GM12878 (cell line): ENCODE measurements around the gene MGLL. TPM values are rescaled to one million over a fixed set of nuclear protein-coding genes. Genes with fewer than 3 reads are reported as not detected.

Source experiments
- BCLAF1 ChIP-seq: fragments of 450-650 bp; IDR thresholded peaks from 2 replicates; pipeline ENCODE4 v1.6.1; 2017; ENCODE audit warnings: antibody characterized with exemption, mild to moderate bottlenecking, moderate library complexity
- CBFB ChIP-seq: IDR thresholded peaks from 2 replicates; pipeline ENCODE4 v1.6.1; 2016; ENCODE audit warnings: antibody characterized with exemption, low read depth
- CBX3 ChIP-seq: fragments of 200-600 bp; sonication (generic); IDR thresholded peaks from 2 replicates; pipeline ENCODE4 v1.6.1; 2016; ENCODE audit warnings: low read depth, borderline replicate concordance
- CHD4 ChIP-seq: fragments of 200-600 bp; sonication (generic); IDR thresholded peaks from 2 replicates; pipeline ENCODE4 v1.6.1; 2016; ENCODE audit warnings: mild to moderate bottlenecking
- CREM ChIP-seq: IDR thresholded peaks from 2 replicates; pipeline ENCODE4 v1.6.1; 2014; ENCODE audit warnings: antibody characterized with exemption, low read depth
- CTCF ChIP-seq, 3 experiments: IDR thresholded peaks in 2 of 3; conservative IDR thresholded peaks in 1 of 3; 2 replicates each; pipeline ENCODE4 v1.5.1; 2011; ENCODE audit warnings: low read depth in 3 of 3, low read length in 3 of 3, mild to moderate bottlenecking in 3 of 3, control low read depth in 2 of 3, moderate library complexity in 2 of 3, inconsistent platforms in 1 of 3, mixed read lengths in 1 of 3; ENCODE audit not compliant: control insufficient read depth in 2 of 3, insufficient read depth in 1 of 3; ENCODE audit errors: extremely low read depth in 1 of 3
- CUX1 ChIP-seq: IDR thresholded peaks from 2 replicates; pipeline ENCODE4 v1.6.1; 2012; ENCODE audit warnings: improper control_type of control experiment, low read depth, low read length; ENCODE audit not compliant: insufficient replicate concordance
- FOXM1 ChIP-seq: IDR thresholded peaks from 2 replicates; pipeline ENCODE4 v1.6.1; 2012; ENCODE audit warnings: low read depth, mild to moderate bottlenecking, inconsistent platforms, low read length, moderate library complexity
- JUND ChIP-seq: IDR thresholded peaks from 2 replicates; pipeline ENCODE4 v1.6.1; 2012; ENCODE audit warnings: low read depth, mild to moderate bottlenecking, low read length, improper control_type of control experiment, moderate library complexity
- KAT2A ChIP-seq: conservative IDR thresholded peaks from 2 replicates; pipeline ENCODE4 v1.6.1; 2011; ENCODE audit warnings: low read depth, low read length; ENCODE audit not compliant: control insufficient read depth
- MYB ChIP-seq: fragments of 150-350 bp; IDR thresholded peaks from 2 replicates; pipeline ENCODE4 v1.6.1; 2014; ENCODE audit warnings: mild to moderate bottlenecking, low read depth, low read length, borderline replicate concordance
- NFYA ChIP-seq: IDR thresholded peaks from 2 replicates; pipeline ENCODE4 v1.6.1; 2011; ENCODE audit warnings: low read depth, mild to moderate bottlenecking, low read length, improper control_type of control experiment, borderline replicate concordance
- NKRF ChIP-seq: fragments of 450-650 bp; conservative IDR thresholded peaks from 2 replicates; pipeline ENCODE4 v1.6.1; 2017; ENCODE audit warnings: mild to moderate bottlenecking, moderate library complexity
- RUNX3 ChIP-seq: IDR thresholded peaks from 2 replicates; pipeline ENCODE4 v1.6.1; 2012; ENCODE audit warnings: low read length, inconsistent platforms
- SMARCA5 ChIP-seq: fragments of 450-650 bp; IDR thresholded peaks from 2 replicates; pipeline ENCODE4 v1.6.1; 2017; ENCODE audit warnings: mild to moderate bottlenecking
- SMC3 ChIP-seq: IDR thresholded peaks from 2 replicates; pipeline ENCODE4 v1.6.1; 2011; ENCODE audit warnings: low read length, improper control_type of control experiment, borderline replicate concordance
- SREBF1 ChIP-seq: IDR thresholded peaks from 2 replicates; pipeline ENCODE4 v1.6.1; 2012; ENCODE audit warnings: mild to moderate bottlenecking, low read length
- TCF7 ChIP-seq: IDR thresholded peaks from 2 replicates; pipeline ENCODE4 v1.6.1; 2014; ENCODE audit warnings: antibody characterized with exemption, borderline replicate concordance
- ZBED1 ChIP-seq: IDR thresholded peaks from 2 replicates; pipeline ENCODE4 v1.6.1; 2016; ENCODE audit warnings: borderline replicate concordance
- ZNF274 ChIP-seq: IDR thresholded peaks from one replicate; pipeline ENCODE4 v1.8.0; 2011; ENCODE audit not compliant: insufficient read length, insufficient read depth
- polyA plus RNA-seq, 11 experiments: library from polyadenylated mRNA; depleted of rRNA in 4 of 11; unstranded in 6 of 11; stranded (reverse) in 5 of 11; fragments of >200 nt; fragmentation: Nextera tagmentation in 4 of 11; fragmentation: Illumina TruSeq in 1 of 11; extraction: Ambion mirVana in 4 of 11; extraction: Trizol in 1 of 11; gene quantifications; 1 replicate in 1 of 11; 2 replicates in 10 of 11; pipeline versions ENCODE4 v1.2.1 to v1.2.3, GENCODE V29; 2011 to 2016; ENCODE audit warnings: inconsistent platforms in 2 of 11, missing spikeins in 2 of 11, low read depth in 1 of 11
- total RNA-seq, 4 experiments: library from RNA; depleted of rRNA in 3 of 4; stranded (reverse); fragments of >200 nt in 3 of 4; fragmentation: Illumina TruSeq in 1 of 4; extraction: Trizol in 1 of 4; gene quantifications; 2 replicates each; pipeline versions ENCODE4 v1.2.1 to v1.2.3, GENCODE V29; 2013 to 2021

Gene MGLL
- total and polyA plus RNA-seq, 10 of the 15 experiments (the other 5 are each of a cell fraction or from before 2014, with no cell fraction given): 44.9 to 177 (median 72.9) TPM

DNA sequence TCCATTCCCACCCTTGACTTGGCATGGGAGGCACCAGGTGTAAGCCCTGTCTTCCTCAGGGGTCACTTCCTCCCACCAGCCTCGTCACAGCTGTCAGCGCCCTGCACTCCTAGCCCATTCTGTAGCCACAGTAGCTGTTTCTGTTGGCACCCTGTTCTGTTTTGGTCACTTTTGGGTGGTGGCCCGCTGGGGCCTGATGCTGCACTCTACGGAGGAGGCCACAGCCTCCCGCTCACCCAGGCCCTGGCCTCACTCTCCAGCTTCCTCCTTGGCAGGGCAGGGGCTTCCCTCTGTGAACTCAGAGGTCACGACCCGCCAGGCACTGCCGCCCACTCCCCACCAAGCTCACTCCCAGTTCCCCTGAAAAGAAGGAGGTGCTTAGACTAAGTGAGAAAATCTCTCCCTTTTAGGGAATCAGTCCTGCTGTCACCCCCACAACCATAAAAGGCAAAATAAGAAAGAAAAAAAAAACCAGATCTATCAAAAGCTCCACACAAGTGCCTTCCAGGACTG lies 68.4 kb downstream of the MGLL start (continued):
- no peak for TF ChIP-seq CUX1
- no peak; the same call in 1 of the 2 replicates for TF ChIP-seq CREM
- no peak for TF ChIP-seq CHD4
- TF ChIP-seq CTCF (IDR thresholded peaks at IDR 0.05 in 2 of 3, conservative IDR thresholded peaks at IDR 0.05 in 1 of 3; ENCODE audit: control insufficient read depth in 2 of 3, extremely low read depth in 1 of 3, insufficient read depth in 1 of 3, low read depth in 3 of 3, low read length in 3 of 3): no peak
- TF ChIP-seq CBFB: no peak
- no peak for TF ChIP-seq KAT2A
- TF ChIP-seq TCF7: no peak
- no peak for TF ChIP-seq SMC3
- TF ChIP-seq SMARCA5: no peak; the same call in 1 of the 2 replicates
- no peak for TF ChIP-seq BCLAF1
- TF ChIP-seq MYB: no peak
- TF ChIP-seq NKRF: 0 out of 2 replicates have a peak, but pooled peaks have one; percentile 34
- TF ChIP-seq ZNF274: no peak
- no peak for TF ChIP-seq ZBED1
- TF ChIP-seq NFYA: no peak
- TF ChIP-seq JUND: no peak
- TF ChIP-seq SREBF1: no peak
- no peak for TF ChIP-seq RUNX3
- TF ChIP-seq CBX3: no peak
- TF ChIP-seq FOXM1: no peak
